HCT116 (cell line): ENCODE results near the gene CDC45. TPM values are rescaled to one million over a fixed set of nuclear protein-coding genes. Genes with fewer than 3 reads are reported as not detected.

Source experiments
- ATAC-seq: fragments of 200-7000 bp; cut with Tn5 transposase; 2 replicates; pipeline ENCODE4 v1.9.1; 2020; ENCODE audit warnings: mild to moderate bottlenecking, moderate library complexity
- BruUV-seq: library from RNA; stranded (reverse); fragments of 400-500 nt; replicated peaks from 2 replicates; lab custom pipeline; 2021; lab: Mats Ljungman, UMichigan
- CTCF ChIA-PET: fragments of 300-600 bp; sonication (Branson Sonifier 250); formaldehyde crosslinking; loops from one replicate; lab custom pipeline; 2021; ENCODE audit warnings: antibody characterized with exemption; lab: Charles Lee
- POLR2A ChIA-PET: fragments of 300-600, 350-600 bp; sonication (Branson Sonifier 250); formaldehyde crosslinking; loops from one replicate; lab custom pipeline; 2021; ENCODE audit warnings: antibody characterized with exemption; lab: Charles Lee
- RAD21 ChIA-PET, 2 experiments: fragments of 300-600 bp; sonication (Branson Sonifier 250); formaldehyde crosslinking; loops; one replicate each; lab custom pipeline; 2023; ENCODE audit warnings: low total read pairs in 2 of 2; ENCODE audit not compliant: uncharacterized antibody in 2 of 2, unreplicated experiment in 2 of 2, low non-redundant PET in 1 of 2; lab: Charles Lee
- DNase-seq: peaks from one replicate; pipeline ENCODE4 v3.0.0-alpha.2; 2010; ENCODE audit warnings: low read depth, low spot score
- H2AFZ ChIP-seq: fragments of 200-600 bp; shearing (Covaris generic), sonication (generic); 2 replicates; pipeline ENCODE4 v1.6.1; 2017; ENCODE audit warnings: low read depth, mixed run types, mixed read lengths, antibody characterized with exemption, low read length; ENCODE audit not compliant: poor library complexity, severe bottlenecking
- H3K27ac ChIP-seq: 2 replicates; pipeline ENCODE4 v1.5.1; 2012; ENCODE audit warnings: low read depth, low read length
- H3K27me3 ChIP-seq: fragments of 200-600 bp; sonication (generic); 2 replicates; pipeline ENCODE4 v1.6.1; 2016; ENCODE audit warnings: mixed run types, low read length, mixed read lengths; ENCODE audit not compliant: insufficient read depth
- H3K36me3 ChIP-seq, 2 experiments: fragments of 200-500 bp in 1 of 2; fragments of 200-600 bp in 1 of 2; sonication (Bioruptor generic) in 1 of 2; sonication (generic) in 1 of 2; 2 replicates each; pipeline versions ENCODE4 v1.5.1 to v1.6.1; 2014 to 2016; ENCODE audit warnings: low read length in 2 of 2, inconsistent platforms in 1 of 2, mixed read lengths in 1 of 2, mixed run types in 1 of 2; ENCODE audit not compliant: insufficient read depth in 2 of 2, control insufficient read depth in 1 of 2
- H3K4me1 ChIP-seq, 2 experiments: fragments of 200-600 bp in 1 of 2; sonication (generic) in 1 of 2; 2 replicates each; pipeline versions ENCODE4 v1.5.1 to v1.6.1; 2012 to 2017; ENCODE audit warnings: low read length in 2 of 2, inconsistent platforms in 1 of 2, mild to moderate bottlenecking in 1 of 2, mixed read lengths in 1 of 2, mixed run types in 1 of 2, moderate library complexity in 1 of 2; ENCODE audit not compliant: insufficient read depth in 2 of 2, control insufficient read depth in 1 of 2
- H3K4me2 ChIP-seq: fragments of 200-600 bp; sonication (generic); 2 replicates; pipeline ENCODE4 v1.6.1; 2017; ENCODE audit warnings: mixed run types, low read length, mixed read lengths
- H3K4me3 ChIP-seq, 2 experiments: fragments of 200-600 bp in 1 of 2; sonication (generic) in 1 of 2; replicated peaks in 1 of 2; 2 replicates each; pipeline ENCODE4 v1.5.1; 2011 to 2016; ENCODE audit warnings: low read length in 2 of 2, control low read depth in 1 of 2, low read depth in 1 of 2, mild to moderate bottlenecking in 1 of 2, mixed read lengths in 1 of 2, mixed run types in 1 of 2
- H3K79me2 ChIP-seq: fragments of 200-600 bp; sonication (generic); 2 replicates; pipeline ENCODE4 v1.6.1; 2017; ENCODE audit warnings: mild to moderate bottlenecking, mixed run types, low read length, moderate library complexity, mixed read lengths; ENCODE audit not compliant: insufficient read depth
- H3K9ac ChIP-seq: fragments of 200-600 bp; sonication (generic); 2 replicates; pipeline ENCODE4 v1.6.1; 2016; ENCODE audit warnings: low read length, mixed read lengths
- H3K9me2 ChIP-seq: fragments of 200-600 bp; sonication (generic), shearing (Covaris generic); 2 replicates; pipeline ENCODE4 v1.6.1; 2017; ENCODE audit warnings: mixed run types, mild to moderate bottlenecking, moderate library complexity; ENCODE audit not compliant: insufficient read depth
- H3K9me3 ChIP-seq, 2 experiments: fragments of 200-500 bp in 1 of 2; fragments of 200-600 bp in 1 of 2; sonication (Bioruptor generic) in 1 of 2; sonication (generic) in 1 of 2; 2 replicates each; pipeline ENCODE4 v1.6.1; 2014 to 2017; ENCODE audit warnings: low read length in 2 of 2, mixed read lengths in 2 of 2, inconsistent platforms in 1 of 2, low read depth in 1 of 2, mild to moderate bottlenecking in 1 of 2, mixed run types in 1 of 2, moderate library complexity in 1 of 2; ENCODE audit not compliant: control insufficient read depth in 1 of 2, insufficient read depth in 1 of 2
- H4K20me1 ChIP-seq: fragments of 200-600 bp; sonication (generic), shearing (Covaris generic); 2 replicates; pipeline ENCODE4 v1.6.1; 2017; ENCODE audit warnings: mixed run types, mild to moderate bottlenecking, moderate library complexity; ENCODE audit not compliant: insufficient read depth
- EGR1 ChIP-seq: IDR thresholded peaks from 2 replicates; pipeline ENCODE4 v1.6.1; 2012; ENCODE audit warnings: low read depth
- EZH2 ChIP-seq: fragments of 200-600 bp; sonication (generic); IDR thresholded peaks from 2 replicates; pipeline ENCODE4 v1.6.1; 2017; ENCODE audit warnings: antibody characterized with exemption, mixed run types
- EZH2phosphoT487 ChIP-seq: fragments of 200-600 bp; IDR thresholded peaks from 2 replicates; pipeline ENCODE4 v1.6.1; 2018; ENCODE audit warnings: antibody characterized with exemption, borderline replicate concordance
- FOSL1 ChIP-seq: IDR thresholded peaks from 2 replicates; pipeline ENCODE4 v1.6.1; 2012; ENCODE audit warnings: low read depth
- TCF7L2 ChIP-seq: IDR thresholded peaks from 2 replicates; pipeline ENCODE4 v1.7.0; 2011; ENCODE audit warnings: borderline replicate concordance, inconsistent platforms; ENCODE audit not compliant: insufficient read depth, insufficient read length; ENCODE audit errors: extremely low read depth
- intact Hi-C: fragments of 100-400 bp; cut with micrococcal nuclease; formaldehyde crosslinking; loops from 2 replicates; pipeline ENCODE4 v1.10.0; 2022
- total RNA-seq: library from RNA; stranded (reverse); gene quantifications from one replicate; pipeline ENCODE4 v1.2.1, GENCODE V29; 2021; ENCODE audit not compliant: unreplicated experiment
- TF ChIP-seq, protein P1 (sequence below), 3 experiments: fragments of 200-600 bp in 1 of 3; sonication (generic) in 1 of 3; IDR thresholded peaks in 2 of 3; conservative IDR thresholded peaks in 1 of 3; 2 replicates each; pipeline ENCODE4 v1.5.1; 2012 to 2017; ENCODE audit warnings: low read depth in 2 of 3, low read length in 2 of 3, antibody characterized with exemption in 1 of 3, borderline replicate concordance in 1 of 3, control low read depth in 1 of 3, mild to moderate bottlenecking in 1 of 3, mixed read lengths in 1 of 3, mixed run types in 1 of 3, moderate library complexity in 1 of 3; ENCODE audit not compliant: insufficient read depth in 1 of 3
- TF ChIP-seq, protein P2 (sequence below): IDR thresholded peaks from 2 replicates; pipeline ENCODE4 v1.6.1; 2012; ENCODE audit warnings: low read depth

The CDC45 gene
- total RNA-seq, 1 experiment from 2014 or later, result 43.4 TPM

DNA sequence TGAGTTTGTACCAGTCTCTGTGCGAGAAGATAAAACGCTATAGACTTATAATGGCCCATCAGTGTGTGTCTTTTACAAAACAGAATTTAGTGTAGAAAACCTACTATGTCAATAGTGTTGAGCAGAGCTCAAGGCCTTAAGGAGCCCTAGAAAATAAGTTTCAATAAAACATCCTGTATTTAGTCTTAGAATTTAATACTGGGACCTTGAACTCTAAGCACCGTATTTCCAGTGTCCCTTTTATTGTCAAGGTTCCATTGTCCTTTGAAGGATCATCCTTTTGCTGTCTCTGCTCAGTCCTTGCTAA, 16.6 kb downstream of the CDC45 start:
- Histone ChIP-seq H3K4me1 (no peaks in the 10 kb centered on the region), H3K9me3 (no peaks in the 10 kb centered on the region), H3K36me3 (peaks cover 5 to 17% of the 10 kb centered on the region in 2 experiments; a peak in 3 of 4 replicates), H3K4me3 (no peak overlapping the region), H3K27me3 (no peaks in the 10 kb centered on the region), H3K4me2 (no peak overlapping the region), H3K27ac (no peak overlapping the region), H2AFZ (no peak overlapping the region), H3K9me2 (no peaks in the 10 kb centered on the region), H3K79me2 (peaks cover 11% of the 10 kb centered on the region; the same call in 1 of the 2 replicates), H3K9ac (no peak overlapping the region), H4K20me1 (no peaks in the 10 kb centered on the region)
- no TSS peak for BruUV-seq
- intact Hi-C loops, result loop anchor here (2.0 kb wide), 1 partner anchor 135 kb away; no protein-coding TSS in a partner anchor
- POLR2A ChIA-PET, result no interaction called here
- RAD21 ChIA-PET, result no interaction called here
- TF ChIP-seq, protein P1, sequence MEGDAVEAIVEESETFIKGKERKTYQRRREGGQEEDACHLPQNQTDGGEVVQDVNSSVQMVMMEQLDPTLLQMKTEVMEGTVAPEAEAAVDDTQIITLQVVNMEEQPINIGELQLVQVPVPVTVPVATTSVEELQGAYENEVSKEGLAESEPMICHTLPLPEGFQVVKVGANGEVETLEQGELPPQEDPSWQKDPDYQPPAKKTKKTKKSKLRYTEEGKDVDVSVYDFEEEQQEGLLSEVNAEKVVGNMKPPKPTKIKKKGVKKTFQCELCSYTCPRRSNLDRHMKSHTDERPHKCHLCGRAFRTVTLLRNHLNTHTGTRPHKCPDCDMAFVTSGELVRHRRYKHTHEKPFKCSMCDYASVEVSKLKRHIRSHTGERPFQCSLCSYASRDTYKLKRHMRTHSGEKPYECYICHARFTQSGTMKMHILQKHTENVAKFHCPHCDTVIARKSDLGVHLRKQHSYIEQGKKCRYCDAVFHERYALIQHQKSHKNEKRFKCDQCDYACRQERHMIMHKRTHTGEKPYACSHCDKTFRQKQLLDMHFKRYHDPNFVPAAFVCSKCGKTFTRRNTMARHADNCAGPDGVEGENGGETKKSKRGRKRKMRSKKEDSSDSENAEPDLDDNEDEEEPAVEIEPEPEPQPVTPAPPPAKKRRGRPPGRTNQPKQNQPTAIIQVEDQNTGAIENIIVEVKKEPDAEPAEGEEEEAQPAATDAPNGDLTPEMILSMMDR (IDR thresholded peaks at IDR 0.05 in 2 of 3, conservative IDR thresholded peaks at IDR 0.05 in 1 of 3; ENCODE audit: borderline replicate concordance in 1 of 3, insufficient read depth in 1 of 3, low read depth in 2 of 3, low read length in 2 of 3), result no peak
- TF ChIP-seq EGR1 (no peak), FOSL1 (no peak)
- CTCF ChIA-PET, result interaction anchor here (1.3 to 1.5 kb wide), 2 partner anchors 134 to 234 kb away, joined by 3 to 18 read pairs; no protein-coding TSS in a partner anchor
- ATAC-seq, result no peak
- DNase-seq, result no peak

DNA sequence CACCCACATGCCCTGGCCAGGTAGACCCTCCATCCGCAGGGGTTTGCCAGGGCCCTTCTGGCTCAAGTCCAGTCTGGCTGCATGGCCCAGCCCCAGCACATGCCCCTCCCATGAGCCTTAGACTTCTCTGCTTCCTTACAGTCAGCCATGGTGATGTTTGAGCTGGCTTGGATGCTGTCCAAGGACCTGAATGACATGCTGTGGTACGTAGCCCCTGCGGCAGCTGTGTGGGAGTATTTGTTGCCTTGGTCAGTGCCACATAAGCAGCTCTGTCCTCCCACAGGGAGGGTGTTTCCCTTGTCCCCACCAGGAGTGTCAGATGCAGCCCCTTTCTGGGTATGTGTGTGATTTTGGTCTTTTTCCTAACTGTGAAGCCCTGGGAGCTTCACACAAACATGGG, 17.5 kb downstream of the CDC45 start:
- Histone ChIP-seq H3K9me2 (no peaks in the 10 kb centered on the region), H3K9me3 (no peaks in the 10 kb centered on the region), H4K20me1 (no peaks in the 10 kb centered on the region), H3K27me3 (no peaks in the 10 kb centered on the region), H3K9ac (no peak overlapping the region), H3K79me2 (peaks cover 7% of the 10 kb centered on the region; the same call in 1 of the 2 replicates), H3K4me2 (no peak overlapping the region), H2AFZ (no peak overlapping the region), H3K4me1 (no peaks in the 10 kb centered on the region), H3K36me3 (peaks cover 5 to 17% of the 10 kb centered on the region in 2 experiments; a peak in 3 of 4 replicates), H3K27ac (no peak overlapping the region), H3K4me3 (no peak overlapping the region)
- CTCF ChIA-PET, result interaction anchor here (1.2 kb wide), 1 partner anchor 133 kb away, joined by 3 read pairs; no protein-coding TSS in a partner anchor
- no TSS peak for BruUV-seq
- POLR2A ChIA-PET, result no interaction called here
- RAD21 ChIA-PET, result no interaction called here
- no peak for DNase-seq
- ATAC-seq, result no peak
- TF ChIP-seq, protein P2, sequence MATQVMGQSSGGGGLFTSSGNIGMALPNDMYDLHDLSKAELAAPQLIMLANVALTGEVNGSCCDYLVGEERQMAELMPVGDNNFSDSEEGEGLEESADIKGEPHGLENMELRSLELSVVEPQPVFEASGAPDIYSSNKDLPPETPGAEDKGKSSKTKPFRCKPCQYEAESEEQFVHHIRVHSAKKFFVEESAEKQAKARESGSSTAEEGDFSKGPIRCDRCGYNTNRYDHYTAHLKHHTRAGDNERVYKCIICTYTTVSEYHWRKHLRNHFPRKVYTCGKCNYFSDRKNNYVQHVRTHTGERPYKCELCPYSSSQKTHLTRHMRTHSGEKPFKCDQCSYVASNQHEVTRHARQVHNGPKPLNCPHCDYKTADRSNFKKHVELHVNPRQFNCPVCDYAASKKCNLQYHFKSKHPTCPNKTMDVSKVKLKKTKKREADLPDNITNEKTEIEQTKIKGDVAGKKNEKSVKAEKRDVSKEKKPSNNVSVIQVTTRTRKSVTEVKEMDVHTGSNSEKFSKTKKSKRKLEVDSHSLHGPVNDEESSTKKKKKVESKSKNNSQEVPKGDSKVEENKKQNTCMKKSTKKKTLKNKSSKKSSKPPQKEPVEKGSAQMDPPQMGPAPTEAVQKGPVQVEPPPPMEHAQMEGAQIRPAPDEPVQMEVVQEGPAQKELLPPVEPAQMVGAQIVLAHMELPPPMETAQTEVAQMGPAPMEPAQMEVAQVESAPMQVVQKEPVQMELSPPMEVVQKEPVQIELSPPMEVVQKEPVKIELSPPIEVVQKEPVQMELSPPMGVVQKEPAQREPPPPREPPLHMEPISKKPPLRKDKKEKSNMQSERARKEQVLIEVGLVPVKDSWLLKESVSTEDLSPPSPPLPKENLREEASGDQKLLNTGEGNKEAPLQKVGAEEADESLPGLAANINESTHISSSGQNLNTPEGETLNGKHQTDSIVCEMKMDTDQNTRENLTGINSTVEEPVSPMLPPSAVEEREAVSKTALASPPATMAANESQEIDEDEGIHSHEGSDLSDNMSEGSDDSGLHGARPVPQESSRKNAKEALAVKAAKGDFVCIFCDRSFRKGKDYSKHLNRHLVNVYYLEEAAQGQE, result no peak
- TF ChIP-seq TCF7L2 (no peak), EZH2 (no peak), EZH2phosphoT487 (no peak)
- intact Hi-C loops, result loop anchor here (2.0 kb wide), 1 partner anchor 134 kb away; no protein-coding TSS in a partner anchor
